Measurements from ENCODE around the gene DMXL2.

DNA sequence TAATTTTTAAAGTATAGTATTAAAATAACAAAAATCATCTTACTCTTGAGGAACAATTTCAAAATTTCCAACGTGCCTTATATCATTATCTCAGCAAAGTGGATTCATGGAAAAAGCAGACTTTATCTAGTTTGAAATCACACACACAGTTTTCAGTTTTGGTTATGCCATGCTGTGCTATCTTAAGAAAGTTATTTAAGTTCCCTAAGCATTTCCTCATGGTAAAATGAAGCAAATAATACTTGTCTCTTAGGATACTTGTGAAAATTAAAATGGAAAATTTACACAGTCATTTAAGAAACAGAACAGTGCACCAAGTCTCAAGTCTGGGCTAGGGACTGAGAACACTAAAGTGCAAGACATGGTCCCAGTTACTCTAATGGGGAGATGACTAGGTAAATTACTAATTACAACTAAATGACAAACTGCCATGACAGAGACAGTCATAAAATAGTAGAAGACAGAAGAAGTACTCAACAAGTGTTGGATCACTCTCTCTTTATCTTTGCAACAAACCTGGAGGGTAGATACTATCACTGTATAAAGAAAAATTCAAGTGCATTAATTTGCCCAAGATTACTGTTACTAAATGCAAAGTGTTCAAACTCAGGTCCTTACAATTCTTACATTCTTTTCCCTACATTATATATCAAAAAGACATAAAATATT, 44.8 kb downstream of the DMXL2 start:
- no peak for TF ChIP-seq EZH2phosphoT487 (IDR thresholded peaks at IDR 0.05; ENCODE audit: borderline replicate concordance, low read length)
- TF ChIP-seq, protein P1, sequence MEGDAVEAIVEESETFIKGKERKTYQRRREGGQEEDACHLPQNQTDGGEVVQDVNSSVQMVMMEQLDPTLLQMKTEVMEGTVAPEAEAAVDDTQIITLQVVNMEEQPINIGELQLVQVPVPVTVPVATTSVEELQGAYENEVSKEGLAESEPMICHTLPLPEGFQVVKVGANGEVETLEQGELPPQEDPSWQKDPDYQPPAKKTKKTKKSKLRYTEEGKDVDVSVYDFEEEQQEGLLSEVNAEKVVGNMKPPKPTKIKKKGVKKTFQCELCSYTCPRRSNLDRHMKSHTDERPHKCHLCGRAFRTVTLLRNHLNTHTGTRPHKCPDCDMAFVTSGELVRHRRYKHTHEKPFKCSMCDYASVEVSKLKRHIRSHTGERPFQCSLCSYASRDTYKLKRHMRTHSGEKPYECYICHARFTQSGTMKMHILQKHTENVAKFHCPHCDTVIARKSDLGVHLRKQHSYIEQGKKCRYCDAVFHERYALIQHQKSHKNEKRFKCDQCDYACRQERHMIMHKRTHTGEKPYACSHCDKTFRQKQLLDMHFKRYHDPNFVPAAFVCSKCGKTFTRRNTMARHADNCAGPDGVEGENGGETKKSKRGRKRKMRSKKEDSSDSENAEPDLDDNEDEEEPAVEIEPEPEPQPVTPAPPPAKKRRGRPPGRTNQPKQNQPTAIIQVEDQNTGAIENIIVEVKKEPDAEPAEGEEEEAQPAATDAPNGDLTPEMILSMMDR (conservative IDR thresholded peaks at IDR 0.05; ENCODE audit: low read depth, low read length) = no peak

Measured in PC-3 (cell line).